Osteocyte (in vitro differentiated cells): ENCODE data around the gene EPAS1. TPM values are rescaled to one million over a fixed set of nuclear protein-coding genes. Genes with fewer than 3 reads are reported as not detected.

Experiments
- DNase-seq: peaks from one replicate; pipeline ENCODE4 v3.0.0; 2021; ENCODE audit warnings: mixed read lengths; ENCODE audit not compliant: unreplicated experiment; ENCODE audit errors: extremely low spot score
- H3K27ac Mint-ChIP-seq: one replicate; pipeline ENCODE4 v1.8.0; 2021; ENCODE audit warnings: mild to moderate bottlenecking, mixed read lengths; ENCODE audit not compliant: unreplicated experiment
- H3K27me3 Mint-ChIP-seq: one replicate; pipeline ENCODE4 v1.8.0; 2021; ENCODE audit warnings: mixed read lengths; ENCODE audit not compliant: unreplicated experiment
- H3K36me3 Mint-ChIP-seq: one replicate; pipeline ENCODE4 v1.8.0; 2021; ENCODE audit warnings: mixed read lengths; ENCODE audit not compliant: unreplicated experiment
- H3K4me1 Mint-ChIP-seq: one replicate; pipeline ENCODE4 v1.8.0; 2021; ENCODE audit warnings: mixed read lengths; ENCODE audit not compliant: unreplicated experiment
- H3K4me3 Mint-ChIP-seq: one replicate; pipeline ENCODE4 v1.8.0; 2021; ENCODE audit warnings: mild to moderate bottlenecking, moderate library complexity, mixed read lengths; ENCODE audit not compliant: unreplicated experiment
- H3K9me3 Mint-ChIP-seq: one replicate; pipeline ENCODE4 v1.8.0; 2021; ENCODE audit warnings: mixed read lengths; ENCODE audit not compliant: unreplicated experiment
- total RNA-seq: library from RNA; stranded (reverse); gene quantifications from 2 replicates; pipeline ENCODE4 v1.2.1, GENCODE V29; 2021
- TF ChIP-seq, protein P1 (sequence below): fragments of 200-600 bp; sonication (generic); IDR thresholded peaks from 2 replicates; pipeline ENCODE4 v1.5.0; 2021; ENCODE audit warnings: antibody characterized with exemption, mild to moderate bottlenecking, moderate library complexity

The EPAS1 gene
- total RNA-seq, 1 donor from 2014 or later = 14.1 TPM

DNA sequence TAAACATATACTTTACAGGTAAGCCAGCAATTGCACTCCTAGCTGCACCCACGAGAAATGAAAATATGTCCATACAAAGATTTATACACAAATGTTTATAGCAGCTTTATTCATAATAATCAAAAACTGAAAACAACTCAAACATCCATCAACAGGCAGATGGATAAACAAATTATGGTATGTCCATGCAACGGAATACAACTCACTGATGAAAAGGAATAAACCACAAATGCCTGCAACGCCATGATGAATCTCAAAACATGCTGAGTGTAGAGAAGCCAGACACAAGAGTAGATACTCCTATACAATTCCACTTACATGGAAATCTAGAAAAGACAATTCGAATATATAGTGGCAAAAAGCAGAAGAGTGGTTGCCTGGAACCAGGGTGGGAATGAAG lies 76.0 kb downstream of the EPAS1 start:
- DNase-seq = no peak
- TF ChIP-seq, protein P1, sequence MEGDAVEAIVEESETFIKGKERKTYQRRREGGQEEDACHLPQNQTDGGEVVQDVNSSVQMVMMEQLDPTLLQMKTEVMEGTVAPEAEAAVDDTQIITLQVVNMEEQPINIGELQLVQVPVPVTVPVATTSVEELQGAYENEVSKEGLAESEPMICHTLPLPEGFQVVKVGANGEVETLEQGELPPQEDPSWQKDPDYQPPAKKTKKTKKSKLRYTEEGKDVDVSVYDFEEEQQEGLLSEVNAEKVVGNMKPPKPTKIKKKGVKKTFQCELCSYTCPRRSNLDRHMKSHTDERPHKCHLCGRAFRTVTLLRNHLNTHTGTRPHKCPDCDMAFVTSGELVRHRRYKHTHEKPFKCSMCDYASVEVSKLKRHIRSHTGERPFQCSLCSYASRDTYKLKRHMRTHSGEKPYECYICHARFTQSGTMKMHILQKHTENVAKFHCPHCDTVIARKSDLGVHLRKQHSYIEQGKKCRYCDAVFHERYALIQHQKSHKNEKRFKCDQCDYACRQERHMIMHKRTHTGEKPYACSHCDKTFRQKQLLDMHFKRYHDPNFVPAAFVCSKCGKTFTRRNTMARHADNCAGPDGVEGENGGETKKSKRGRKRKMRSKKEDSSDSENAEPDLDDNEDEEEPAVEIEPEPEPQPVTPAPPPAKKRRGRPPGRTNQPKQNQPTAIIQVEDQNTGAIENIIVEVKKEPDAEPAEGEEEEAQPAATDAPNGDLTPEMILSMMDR = no peak
- Mint-ChIP-seq H3K4me1 (no peaks in the 10 kb centered on the region), H3K27me3 (peaks cover 4% of the 10 kb centered on the region), H3K36me3 (peaks cover 5% of the 10 kb centered on the region), H3K27ac (no peak overlapping the region), H3K4me3 (no peak overlapping the region), H3K9me3 (peaks cover 4% of the 10 kb centered on the region)

DNA sequence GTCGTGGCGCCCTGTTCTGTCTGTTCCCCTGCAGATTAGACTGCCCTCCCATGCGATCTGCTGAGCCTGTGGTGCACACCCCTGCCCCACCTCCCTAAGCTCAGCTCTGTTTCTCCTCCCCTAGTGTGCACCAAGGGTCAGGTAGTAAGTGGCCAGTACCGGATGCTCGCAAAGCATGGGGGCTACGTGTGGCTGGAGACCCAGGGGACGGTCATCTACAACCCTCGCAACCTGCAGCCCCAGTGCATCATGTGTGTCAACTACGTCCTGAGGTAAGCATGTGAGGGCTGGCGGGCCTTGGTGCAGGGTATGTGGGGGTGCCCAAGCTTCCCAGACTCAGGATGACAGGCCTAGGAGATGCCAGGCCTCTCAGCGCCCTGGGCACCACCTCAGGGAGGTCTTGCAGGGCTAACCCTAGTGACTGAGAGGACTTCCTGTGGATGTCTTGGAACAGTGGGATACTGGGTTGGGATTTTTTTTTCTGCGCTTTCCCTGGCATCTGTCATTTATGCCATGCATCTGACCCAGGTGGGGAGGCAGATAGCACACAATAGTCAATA lies 78.4 kb downstream of the EPAS1 start:
- peaks cover 6% of the 10 kb centered on the region for H3K36me3 Mint-ChIP-seq
- H3K9me3 Mint-ChIP-seq = peaks cover 4% of the 10 kb centered on the region
- DNase-seq = no peak
- TF ChIP-seq, protein P1 = no peak
- no peaks in the 10 kb centered on the region for H3K4me1 Mint-ChIP-seq
- H3K4me3 Mint-ChIP-seq = no peak overlapping the region
- no peak overlapping the region for H3K27ac Mint-ChIP-seq
- no peaks in the 10 kb centered on the region for H3K27me3 Mint-ChIP-seq

DNA sequence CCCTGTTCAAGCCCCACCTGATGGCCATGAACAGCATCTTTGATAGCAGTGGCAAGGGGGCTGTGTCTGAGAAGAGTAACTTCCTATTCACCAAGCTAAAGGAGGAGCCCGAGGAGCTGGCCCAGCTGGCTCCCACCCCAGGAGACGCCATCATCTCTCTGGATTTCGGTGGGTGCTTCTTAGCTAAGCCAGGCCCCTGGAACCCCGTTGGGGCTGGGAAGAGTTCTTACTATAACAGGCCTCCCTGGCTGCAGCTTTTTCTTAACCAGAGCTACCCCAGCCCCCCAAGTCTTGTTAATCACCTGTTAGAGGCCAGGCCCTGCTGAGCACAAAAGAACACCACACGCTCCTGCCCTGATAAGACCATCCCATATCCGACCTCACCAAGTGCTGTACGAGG lies 79.4 kb downstream of the EPAS1 start:
- Mint-ChIP-seq H3K27ac (no peak overlapping the region), H3K27me3 (no peaks in the 10 kb centered on the region), H3K4me1 (no peaks in the 10 kb centered on the region), H3K9me3 (peaks cover 4% of the 10 kb centered on the region), H3K4me3 (no peak overlapping the region), H3K36me3 (peaks cover 6% of the 10 kb centered on the region)
- no peak for DNase-seq
- TF ChIP-seq, protein P1 = no peak

DNA sequence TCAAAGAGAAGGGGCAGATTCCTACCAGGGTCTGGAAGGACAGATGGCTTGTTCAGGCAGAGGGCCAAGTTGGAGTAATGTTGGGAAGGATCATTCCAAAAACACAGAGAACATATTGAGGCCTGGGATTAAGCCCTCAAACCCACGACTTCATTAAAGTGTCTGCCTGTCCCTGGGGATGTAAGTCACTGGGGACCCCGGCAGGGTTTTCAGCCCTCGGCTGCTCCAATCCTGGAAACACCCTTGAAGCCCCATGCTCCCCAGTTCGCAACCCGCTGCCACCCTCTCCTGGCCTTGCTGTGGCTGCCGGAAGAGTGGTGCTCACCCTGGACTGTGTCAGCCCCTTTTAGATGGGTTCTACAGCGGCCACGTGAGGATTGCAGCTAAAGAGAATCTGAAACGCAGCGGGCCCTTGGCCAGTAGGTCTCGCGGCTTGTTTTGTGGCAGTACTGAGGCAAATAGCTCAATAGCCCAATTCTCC lies 79.9 kb downstream of the EPAS1 start:
- Mint-ChIP-seq H3K4me3 (no peak overlapping the region), H3K4me1 (no peaks in the 10 kb centered on the region), H3K27ac (no peak overlapping the region), H3K36me3 (peaks cover 6% of the 10 kb centered on the region), H3K27me3 (no peaks in the 10 kb centered on the region), H3K9me3 (peaks cover 4% of the 10 kb centered on the region)
- TF ChIP-seq, protein P1 = no peak
- peak; percentile 71 for DNase-seq

DNA sequence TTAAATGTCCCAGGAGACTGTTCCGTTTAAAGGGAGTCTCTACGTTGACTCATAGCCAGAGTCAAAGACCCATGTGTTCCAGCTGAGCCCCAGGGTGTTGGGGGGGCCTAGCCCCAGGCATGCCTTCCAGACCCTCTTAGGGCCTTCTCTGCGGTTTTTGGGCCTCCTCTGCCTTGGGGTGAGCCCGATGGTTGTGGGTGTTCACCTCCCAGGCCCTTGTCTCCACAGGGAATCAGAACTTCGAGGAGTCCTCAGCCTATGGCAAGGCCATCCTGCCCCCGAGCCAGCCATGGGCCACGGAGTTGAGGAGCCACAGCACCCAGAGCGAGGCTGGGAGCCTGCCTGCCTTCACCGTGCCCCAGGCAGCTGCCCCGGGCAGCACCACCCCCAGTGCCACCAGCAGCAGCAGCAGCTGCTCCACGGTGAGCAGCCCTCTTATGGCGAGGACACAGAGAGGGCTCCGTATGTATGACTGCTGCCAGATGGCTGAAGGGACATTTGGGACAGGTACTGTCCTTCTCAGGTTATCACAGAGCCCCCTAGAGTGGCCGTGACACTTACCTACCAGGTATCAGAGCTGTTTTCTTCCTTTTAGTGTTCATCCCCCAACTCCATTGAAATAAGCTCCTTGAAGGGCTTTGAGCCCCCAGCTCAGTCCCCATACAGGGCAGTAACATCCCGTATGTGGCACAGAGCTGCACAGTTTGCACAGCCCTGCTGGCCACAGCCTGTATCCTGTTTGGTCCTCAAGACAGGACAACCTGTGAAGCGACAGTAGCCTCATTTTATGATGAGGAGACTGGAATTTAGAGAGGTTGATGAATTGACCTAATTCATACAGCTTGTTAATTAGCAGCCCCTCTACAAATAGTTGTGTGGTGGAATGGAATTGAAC lies 80.7 kb downstream of the EPAS1 start:
- H3K4me3 Mint-ChIP-seq = no peak overlapping the region
- no peaks in the 10 kb centered on the region for H3K4me1 Mint-ChIP-seq
- TF ChIP-seq, protein P1 = no peak
- H3K36me3 Mint-ChIP-seq = peaks cover 4% of the 10 kb centered on the region
- DNase-seq = peak; percentile 68
- peaks cover 4% of the 10 kb centered on the region for H3K9me3 Mint-ChIP-seq
- no peaks in the 10 kb centered on the region for H3K27me3 Mint-ChIP-seq
- no peak overlapping the region for H3K27ac Mint-ChIP-seq
